GM19324 (cell line): ENCODE measurements around the gene ORM1.
"Not testable (repeated sequence)": the region's sequence is repeated elsewhere in the genome, so short reads cannot be mapped to it uniquely, and the experiment has no call there.

Source experiments
- ATAC-seq: cut with Tn5 transposase; IDR thresholded peaks from one replicate; pipeline ENCODE4 v1.9.1; 2021; ENCODE audit warnings: mild to moderate bottlenecking, moderate library complexity; ENCODE audit not compliant: unreplicated experiment, low FRiP score

ORM1 gene

DNA sequence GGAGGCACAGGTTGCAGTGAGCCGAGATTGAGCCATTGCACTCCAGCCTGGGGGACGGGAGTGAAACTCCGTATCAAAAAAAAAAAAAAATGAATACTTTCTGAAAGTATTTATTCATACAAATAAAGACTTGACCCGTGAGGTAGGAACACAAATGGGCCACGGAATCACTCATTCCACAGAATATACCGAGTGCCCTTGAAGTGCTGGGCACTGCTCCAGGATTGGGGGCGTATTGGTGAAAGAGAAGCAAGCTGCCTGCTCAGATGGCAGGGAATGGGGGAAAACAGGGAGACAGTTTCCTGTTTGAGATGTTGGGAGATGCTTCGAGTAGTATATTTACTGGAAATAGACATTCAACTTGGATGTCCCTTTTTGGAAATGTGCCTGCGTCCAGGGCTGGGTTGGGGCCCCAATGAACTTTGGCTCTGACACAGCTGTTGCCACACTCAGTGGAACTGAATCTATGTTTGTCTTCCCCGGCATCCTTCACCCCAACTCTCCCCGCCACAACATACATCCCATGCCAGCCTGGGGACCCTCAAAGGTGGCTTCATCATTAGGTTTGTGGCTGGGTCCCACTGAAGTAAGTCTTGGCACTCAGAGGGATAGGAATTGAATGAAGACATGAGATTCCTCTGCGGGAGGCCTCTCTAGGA, 609 bp upstream of the ORM1 start:
- not testable (repeated sequence) for ATAC-seq

GRCh38 chr9:114323849-114324248, 951 bp downstream of the ORM1 start:
- not testable (repeated sequence) for ATAC-seq

GRCh38 chr9:114324492-114324891, 1.6 kb downstream of the ORM1 start:
- no peak for ATAC-seq

- ATAC-seq: not testable (repeated sequence)
Observed at GRCh38 chr9:114324965-114325364, 2.1 kb downstream of the ORM1 start.

- not testable (repeated sequence) for ATAC-seq
Observed at GRCh38 chr9:114325684-114326254, 2.9 kb downstream of the ORM1 start.

DNA sequence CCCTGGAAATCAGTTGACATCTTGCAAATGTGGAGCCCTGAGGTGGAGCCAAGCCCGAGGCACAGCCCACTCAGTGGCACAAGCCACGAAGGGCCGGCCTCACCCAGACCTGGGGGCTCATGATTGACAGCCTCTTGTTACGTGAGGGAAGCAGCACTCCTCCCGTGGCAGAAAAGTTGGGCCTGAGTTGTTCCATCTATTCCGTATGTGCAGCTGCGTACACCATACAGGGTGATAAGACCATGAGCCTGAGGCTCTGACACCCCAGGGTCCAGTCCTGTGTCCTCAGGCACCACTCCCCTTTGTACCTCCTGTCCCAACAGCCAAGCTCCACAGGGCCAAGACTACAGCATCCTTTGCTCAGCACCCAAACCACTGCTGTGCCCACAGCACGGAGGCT, 4.9 kb downstream of the ORM1 start:
- no peak for ATAC-seq

- ATAC-seq: not testable (repeated sequence)
Observed at GRCh38 chr9:114328357-114328820, 5.5 kb downstream of the ORM1 start.

- not testable (repeated sequence) for ATAC-seq
Observed at GRCh38 chr9:114328937-114329624, 6.2 kb downstream of the ORM1 start.

DNA sequence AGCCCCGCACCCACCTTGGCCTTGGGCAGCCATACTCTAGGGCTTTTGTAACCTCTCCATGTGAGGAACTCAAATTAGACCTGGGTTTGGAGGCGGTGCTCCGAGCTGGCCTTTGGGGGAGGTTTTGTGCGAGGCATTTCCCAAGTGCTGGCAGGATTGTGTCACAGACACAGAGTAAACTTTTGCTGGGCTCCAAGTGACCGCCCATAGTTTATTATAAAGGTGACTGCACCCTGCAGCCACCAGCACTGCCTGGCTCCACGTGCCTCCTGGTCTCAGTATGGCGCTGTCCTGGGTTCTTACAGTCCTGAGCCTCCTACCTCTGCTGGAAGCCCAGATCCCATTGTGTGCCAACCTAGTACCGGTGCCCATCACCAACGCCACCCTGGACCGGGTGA, 6.7 kb downstream of the ORM1 start, which contains the start of gene ORM2:
TSS of gene ORM2 (plus strand) at position 245 of the 398 bp plus-strand sequence. CDS start at position 281, 36 bp downstream.
- not testable (repeated sequence) for ATAC-seq

DNA sequence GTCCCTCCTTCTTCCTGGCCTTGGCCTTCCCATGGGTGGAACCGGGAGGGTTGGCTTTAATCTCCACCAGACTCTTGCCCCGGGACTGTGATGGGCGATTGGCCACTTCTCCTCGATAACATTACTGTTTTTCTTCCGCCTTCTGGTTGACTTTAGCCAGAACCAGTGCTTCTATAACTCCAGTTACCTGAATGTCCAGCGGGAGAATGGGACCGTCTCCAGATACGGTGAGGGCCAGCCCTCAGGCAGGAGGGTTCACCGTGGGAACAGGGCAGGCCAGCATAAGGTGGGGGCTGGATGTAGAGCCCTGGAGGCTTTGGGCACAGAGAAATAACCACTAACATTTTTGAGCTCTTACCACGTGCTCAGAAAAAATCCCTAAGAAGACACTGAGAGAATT, 7.7 kb downstream of the ORM1 start:
- ATAC-seq: no peak

- not testable (repeated sequence) for ATAC-seq
Observed at GRCh38 chr9:114331229-114332195, 8.6 kb downstream of the ORM1 start.

- ATAC-seq: not testable (repeated sequence)
Observed at GRCh38 chr9:114332474-114333040, 9.7 kb downstream of the ORM1 start.

DNA sequence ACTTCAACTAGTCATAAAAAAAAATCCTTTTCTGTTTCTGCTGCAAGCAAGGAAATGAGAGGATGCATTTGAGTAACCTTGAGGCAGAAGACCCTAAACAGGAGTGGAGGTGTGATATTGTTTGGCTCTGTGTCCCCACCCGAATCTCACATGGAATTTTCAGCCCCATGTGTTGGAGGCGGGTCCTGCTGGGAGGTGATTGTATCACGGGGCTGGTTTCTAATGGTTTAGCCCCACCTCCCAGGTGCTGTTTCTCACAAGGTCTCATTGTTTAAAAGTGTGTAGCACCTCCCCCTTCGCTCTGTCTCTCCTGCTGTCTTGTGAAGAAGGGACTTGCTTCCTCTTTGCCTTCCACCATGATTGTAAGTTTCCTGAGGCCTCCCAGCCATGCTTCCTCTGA, 10.8 kb downstream of the ORM1 start:
- not testable (repeated sequence) for ATAC-seq

- ATAC-seq: no peak
Observed at GRCh38 chr9:114334490-114334889, 11.6 kb downstream of the ORM1 start.

GRCh38 chr9:114335745-114336144, 12.8 kb downstream of the ORM1 start:
- no peak for ATAC-seq

DNA sequence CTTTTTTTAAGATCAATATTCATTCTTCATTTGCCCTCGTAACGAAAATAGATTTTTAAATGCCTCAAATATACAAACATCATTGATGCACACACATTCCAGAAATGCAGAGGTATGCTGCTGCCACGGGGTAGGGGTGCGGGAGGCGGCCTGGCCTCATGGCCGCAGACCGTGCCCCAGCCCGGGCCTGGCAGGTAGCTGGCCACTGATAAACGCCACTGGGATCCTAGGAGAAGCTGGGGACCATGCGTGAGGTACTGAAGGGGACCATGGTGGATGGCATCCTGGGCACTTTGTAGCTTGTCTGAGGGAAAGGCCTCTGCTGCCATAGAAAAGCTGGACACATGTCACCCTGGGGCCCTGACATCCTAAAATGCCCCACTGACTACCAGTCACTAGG, 13.3 kb downstream of the ORM1 start:
- no peak for ATAC-seq

- ATAC-seq: no peak
Observed at GRCh38 chr9:114336699-114337395, 13.9 kb downstream of the ORM1 start.

- no peak for ATAC-seq
Observed at GRCh38 chr9:114338187-114338586, 15.3 kb downstream of the ORM1 start.

DNA sequence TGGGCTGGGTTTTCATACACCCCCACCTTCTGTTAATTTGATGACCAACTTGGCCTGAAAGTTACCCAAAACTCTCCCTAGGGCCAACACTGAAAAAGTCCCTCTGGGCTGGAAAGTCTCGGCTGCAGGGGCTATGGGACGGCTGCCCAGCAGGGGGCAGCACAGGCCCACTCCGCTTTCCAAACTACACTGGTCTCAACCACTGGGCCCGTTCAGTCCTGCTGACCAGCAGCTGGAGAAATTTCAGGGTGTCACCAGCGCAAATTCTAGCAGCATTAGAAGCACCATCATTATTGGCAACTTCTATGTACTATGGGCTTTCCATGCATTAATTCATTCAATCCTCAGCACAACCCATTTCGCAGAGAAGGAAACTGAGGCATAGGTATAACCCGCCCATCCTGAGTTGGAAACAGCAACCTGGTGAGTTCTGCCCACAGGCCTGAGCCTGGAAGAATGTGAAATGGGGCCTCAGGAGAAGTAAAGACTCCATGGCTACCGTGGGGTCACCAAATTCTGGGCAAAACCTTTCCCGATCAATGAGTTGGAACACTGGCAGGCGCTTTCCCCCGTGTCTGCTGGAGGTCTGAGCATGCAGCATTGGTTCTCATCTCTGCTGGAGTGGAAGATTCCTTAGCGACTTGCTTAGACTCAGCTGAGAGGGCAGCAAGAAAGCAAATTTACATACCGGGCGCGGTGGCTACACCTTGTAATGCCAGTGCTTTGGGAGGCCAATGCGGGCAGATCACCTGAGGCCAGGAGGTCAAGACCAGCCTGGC, 16.4 kb downstream of the ORM1 start:
- ATAC-seq: peak; percentile 61
